Common myeloid progenitor, CD34-positive (primary cell): ENCODE measurements around the gene MECP2.

ENCODE experiments used
- CTCF ChIA-PET: fragments of 350-600 bp; sonication (Branson Sonifier 250); formaldehyde crosslinking; loops from one replicate; lab custom pipeline; 2021; ENCODE audit warnings: antibody characterized with exemption; lab: Charles Lee
- POLR2A ChIA-PET: fragments of 350-600 bp; sonication (Branson Sonifier 250); formaldehyde crosslinking; loops from one replicate; lab custom pipeline; 2021; ENCODE audit warnings: antibody characterized with exemption; lab: Charles Lee
- DNase-seq, 3 donors: peaks; one replicate each; pipeline versions ENCODE4 v3.0.0 to v3.0.0-alpha.2; 2013
- H3K27ac ChIP-seq, 2 experiments: 1 replicate in 1 of 2; 2 replicates in 1 of 2; pipeline ENCODE4 v1.7.0; 2013; ENCODE audit warnings: inconsistent platforms in 2 of 2, low read length in 2 of 2, mild to moderate bottlenecking in 2 of 2, low read depth in 1 of 2, moderate library complexity in 1 of 2; ENCODE audit not compliant: severe bottlenecking in 2 of 2, insufficient read depth in 1 of 2, poor library complexity in 1 of 2
- H3K27me3 ChIP-seq, 5 experiments: replicated peaks in 2 of 5; 1 replicate in 3 of 5; 2 replicates in 2 of 5; pipeline versions ENCODE4 v1.6.1 to v1.7.0; 2013; ENCODE audit warnings: low read length in 4 of 5, mild to moderate bottlenecking in 2 of 5, moderate library complexity in 2 of 5, inconsistent platforms in 1 of 5; ENCODE audit not compliant: insufficient read depth in 5 of 5, control insufficient read depth in 4 of 5
- H3K36me3 ChIP-seq, 4 experiments: 1 replicate in 2 of 4; 2 replicates in 2 of 4; pipeline versions ENCODE4 v1.6.1 to v1.7.0; 2013; ENCODE audit warnings: low read length in 3 of 4, control low read depth in 1 of 4, mild to moderate bottlenecking in 1 of 4; ENCODE audit not compliant: control insufficient read depth in 4 of 4, insufficient read depth in 4 of 4
- H3K4me1 ChIP-seq, 4 experiments: 1 replicate in 3 of 4; 2 replicates in 1 of 4; pipeline versions ENCODE4 v1.6.1 to v1.7.1; 2013; ENCODE audit warnings: low read length in 3 of 4, mild to moderate bottlenecking in 3 of 4, control low read depth in 1 of 4, inconsistent platforms in 1 of 4, moderate library complexity in 1 of 4; ENCODE audit not compliant: control insufficient read depth in 4 of 4, insufficient read depth in 4 of 4; ENCODE audit errors: control extremely low read depth in 1 of 4
- H3K4me3 ChIP-seq, 7 experiments: 1 replicate in 4 of 7; 2 replicates in 3 of 7; pipeline versions ENCODE4 v1.5.1 to v1.7.0; 2013; ENCODE audit warnings: mild to moderate bottlenecking in 7 of 7, low read length in 6 of 7, moderate library complexity in 6 of 7, inconsistent platforms in 2 of 7, low read depth in 2 of 7, control low read depth in 1 of 7; ENCODE audit not compliant: insufficient read depth in 4 of 7, control insufficient read depth in 1 of 7; ENCODE audit errors: extremely low read depth in 1 of 7
- H3K9me3 ChIP-seq, 5 experiments: 1 replicate in 4 of 5; 2 replicates in 1 of 5; pipeline versions ENCODE4 v1.6.1 to v1.7.1; 2013; ENCODE audit warnings: low read length in 4 of 5, mild to moderate bottlenecking in 2 of 5, inconsistent platforms in 1 of 5, low read depth in 1 of 5, moderate library complexity in 1 of 5; ENCODE audit not compliant: control insufficient read depth in 4 of 5, insufficient read depth in 2 of 5; ENCODE audit errors: control extremely low read depth in 1 of 5
- WGBS: methylation state at CpG from one replicate; pipeline ENCODE4 v1.1.5; 2013; ENCODE audit not compliant: insufficient coverage; 5-methylcytosine and 5-hydroxymethylcytosine counted together

Gene MECP2

GRCh38 chrX:154032653-154033052 is 64.9 kb downstream of the MECP2 start:
- DNase-seq, result no peak
- Histone ChIP-seq H3K4me3 (no peak overlapping the region), H3K9me3 (no peaks in the 10 kb centered on the region), H3K27me3 (peaks cover 0 to 15% (median 0%) of the 10 kb centered on the region in 5 experiments), H3K4me1 (no peaks in the 10 kb centered on the region), H3K27ac (no peak overlapping the region), H3K36me3 (peaks cover 3 to 44% (median 17%) of the 10 kb centered on the region in 4 experiments)
- 90% methylated on average over 9 of the region's 9 CpGs for WGBS
- CTCF ChIA-PET, result no interaction called here
- POLR2A ChIA-PET, result no interaction called here

GRCh38 chrX:154032160-154032559 is 65.4 kb downstream of the MECP2 start:
- CTCF ChIA-PET, result no interaction called here
- Histone ChIP-seq H3K27ac (no peak overlapping the region), H3K36me3 (peaks cover 3 to 49% (median 19%) of the 10 kb centered on the region in 4 experiments), H3K27me3 (peaks cover 0 to 20% (median 0%) of the 10 kb centered on the region in 5 experiments), H3K4me1 (no peaks in the 10 kb centered on the region), H3K4me3 (no peak overlapping the region), H3K9me3 (no peaks in the 10 kb centered on the region)
- DNase-seq, result no peak
- WGBS, result 98% methylated on average over 10 of the region's 11 CpGs
- POLR2A ChIA-PET, result no interaction called here

- Histone ChIP-seq H3K27ac (no peak overlapping the region), H3K4me3 (no peak overlapping the region), H3K27me3 (peaks cover 0 to 31% (median 0%) of the 10 kb centered on the region in 5 experiments), H3K36me3 (peaks cover 3 to 61% (median 21%) of the 10 kb centered on the region in 4 experiments), H3K4me1 (no peaks in the 10 kb centered on the region), H3K9me3 (no peaks in the 10 kb centered on the region)
- DNase-seq, result no peak
- POLR2A ChIA-PET, result no interaction called here
- CTCF ChIA-PET, result no interaction called here
- WGBS, result 94% methylated on average over 29 of the region's 29 CpGs
These were observed 66.7 kb downstream of the MECP2 start for GRCh38 chrX:154030715-154031305.

GRCh38 chrX:154030266-154030665 is 67.3 kb downstream of the MECP2 start:
- WGBS, result 97% methylated on average over 14 of the region's 20 CpGs
- H3K36me3 ChIP-seq, result peaks cover 3 to 61% (median 21%) of the 10 kb centered on the region in 4 experiments
- H3K27me3 ChIP-seq, result peaks cover 0 to 34% (median 0%) of the 10 kb centered on the region in 5 experiments
- H3K9me3 ChIP-seq, result no peaks in the 10 kb centered on the region
- H3K4me1 ChIP-seq, result peaks cover 0 to 4% (median 0%) of the 10 kb centered on the region in 4 experiments
- no peak overlapping the region for H3K4me3 ChIP-seq
- no peak for DNase-seq
- H3K27ac ChIP-seq, result no peak overlapping the region
- POLR2A ChIA-PET, result no interaction called here
- CTCF ChIA-PET, result interaction anchor here (1.2 kb wide), 1 partner anchor 11 kb away, joined by 4 read pairs; no protein-coding TSS in a partner anchor

- Histone ChIP-seq H3K4me3 (no peak overlapping the region), H3K9me3 (no peaks in the 10 kb centered on the region), H3K36me3 (peaks cover 3 to 61% (median 22%) of the 10 kb centered on the region in 4 experiments), H3K27ac (no peak overlapping the region), H3K27me3 (peaks cover 0 to 39% (median 0%) of the 10 kb centered on the region in 5 experiments), H3K4me1 (peaks cover 0 to 6% (median 0%) of the 10 kb centered on the region in 4 experiments)
- CTCF ChIA-PET, result interaction anchor here (1.2 to 2.2 kb wide), 2 partner anchors 12 to 63 kb away, joined by 4 to 5 read pairs; no protein-coding TSS in a partner anchor
- 86% methylated on average over 5 of the region's 8 CpGs for WGBS
- POLR2A ChIA-PET, result no interaction called here
- no peak for DNase-seq
These were observed 68.1 kb downstream of the MECP2 start for GRCh38 chrX:154029439-154029838.

GRCh38 chrX:154028502-154029184 is 68.9 kb downstream of the MECP2 start:
- POLR2A ChIA-PET, result no interaction called here
- DNase-seq, result no peak
- H3K9me3 ChIP-seq, result no peaks in the 10 kb centered on the region
- H3K36me3 ChIP-seq, result peaks cover 3 to 61% (median 22%) of the 10 kb centered on the region in 4 experiments
- no peak overlapping the region for H3K27ac ChIP-seq
- CTCF ChIA-PET, result interaction anchor here (1.0 to 2.3 kb wide), 5 partner anchors 8 to 62 kb away, joined by 3 to 6 read pairs (median 5); no protein-coding TSS in a partner anchor
- 88% methylated on average over 13 of the region's 13 CpGs for WGBS
- H3K4me1 ChIP-seq, result peaks cover 0 to 6% (median 0%) of the 10 kb centered on the region in 4 experiments
- no peak overlapping the region for H3K4me3 ChIP-seq
- peaks cover 0 to 39% (median 0%) of the 10 kb centered on the region in 5 experiments for H3K27me3 ChIP-seq
